HuH-7.5 (cell line): ENCODE data around the gene SLC9A8.
"Not testable (repeated sequence)": the region's sequence is repeated elsewhere in the genome, so short reads cannot be mapped to it uniquely, and the experiment has no call there.

Source experiments
- DNase-seq: peaks from one replicate; pipeline ENCODE4 v3.0.0; 2011; ENCODE audit warnings: low spot score

Gene SLC9A8

DNA sequence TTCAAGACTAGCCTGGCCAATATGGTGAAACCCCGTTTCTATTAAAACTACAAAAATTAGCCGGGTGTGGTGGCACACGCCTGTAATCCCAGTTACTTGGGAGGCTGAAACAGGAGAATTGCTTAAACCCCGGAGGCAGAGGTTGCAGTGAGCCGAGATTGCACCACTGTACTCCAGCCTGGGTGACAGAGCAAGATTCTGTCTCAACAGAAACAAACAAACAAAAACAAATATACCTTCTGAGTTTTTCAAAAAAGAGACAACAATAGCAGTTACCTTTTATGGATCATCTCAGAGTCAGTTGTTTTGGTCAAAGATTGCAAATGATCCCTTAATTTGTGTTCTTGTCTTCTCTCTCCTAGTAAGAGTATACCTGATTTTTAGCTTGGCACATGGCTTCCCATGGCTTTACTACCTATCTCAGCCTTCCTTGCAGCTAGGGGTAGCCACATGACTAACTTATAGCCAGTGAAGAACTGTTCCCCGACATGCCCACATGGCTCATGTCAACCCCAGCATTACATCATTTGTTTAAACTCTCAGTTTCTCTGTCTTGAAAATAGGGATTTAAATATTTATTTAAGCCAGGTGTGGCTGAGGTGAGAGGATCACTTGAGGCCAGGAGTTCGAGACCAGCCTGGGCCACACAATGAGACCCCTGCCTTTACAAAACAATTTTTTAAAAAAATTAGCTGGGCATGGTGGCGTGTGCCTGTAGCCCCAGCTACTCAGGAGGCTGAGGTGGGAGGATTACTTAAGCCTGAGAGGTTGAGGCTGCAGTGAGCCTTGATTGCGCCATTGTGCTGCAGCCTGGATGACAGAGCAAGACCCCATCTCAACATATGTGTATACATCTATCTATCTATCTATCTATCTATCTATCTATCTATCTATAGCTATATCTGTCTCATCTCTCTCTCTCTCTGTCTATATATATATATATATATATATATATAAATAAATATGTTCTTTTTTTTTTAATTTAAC, 25.0 kb upstream of the SLC9A8 start:
- DNase-seq = no peak

DNA sequence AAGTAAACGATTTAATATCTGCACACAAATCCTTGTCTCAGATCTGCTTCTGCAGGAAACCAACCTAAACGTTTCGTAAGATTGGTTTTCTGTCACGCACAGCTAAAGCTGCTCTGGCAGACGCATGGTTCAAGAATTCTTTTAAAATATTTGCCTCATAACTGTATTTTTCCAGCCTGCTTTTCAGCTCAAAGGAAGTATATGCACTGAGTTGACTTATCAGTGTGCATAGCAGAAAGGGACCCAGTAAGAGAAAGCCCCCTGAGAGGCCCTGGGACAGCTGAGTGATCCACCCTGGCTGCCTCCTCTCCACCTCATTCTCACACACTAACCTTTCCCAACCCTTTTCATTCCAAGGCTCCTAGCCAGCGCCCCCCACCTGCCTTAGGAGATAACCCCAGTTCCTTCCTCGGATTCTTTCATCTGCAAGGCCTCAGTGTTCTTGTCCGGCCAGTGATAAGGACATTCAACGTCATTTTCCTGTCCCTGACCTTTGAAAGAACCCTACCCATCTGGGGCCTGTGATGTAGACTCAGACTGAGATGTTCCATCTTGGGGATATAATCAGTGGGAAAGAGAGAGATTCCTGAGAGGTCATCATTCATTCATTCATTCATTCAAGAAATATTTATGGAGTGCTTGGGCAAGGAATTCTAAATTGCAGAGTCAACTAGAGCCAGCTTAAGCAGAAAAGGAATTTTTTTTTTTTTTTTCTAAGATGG, 22.4 kb upstream of the SLC9A8 start:
- no peak for DNase-seq

DNA sequence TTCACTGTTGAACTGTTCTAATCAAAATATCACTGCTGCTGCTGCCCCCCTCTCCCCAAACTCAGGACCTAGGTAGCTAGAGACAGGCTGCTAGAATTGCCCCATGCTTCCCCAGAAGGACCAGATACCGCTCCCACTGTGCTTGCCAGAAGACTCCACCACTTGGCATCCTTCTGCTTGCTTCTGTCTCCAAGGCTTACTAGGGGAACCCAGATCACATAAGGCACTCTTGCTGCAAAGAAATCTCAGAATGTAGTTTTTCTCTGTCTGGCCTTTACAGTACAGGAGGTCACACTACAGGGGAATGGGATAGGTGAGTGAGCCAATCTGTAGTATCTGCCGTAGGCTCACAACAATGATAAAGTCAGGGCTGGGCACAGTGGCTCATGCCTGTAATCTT, 21.5 kb upstream of the SLC9A8 start:
- no peak for DNase-seq

DNA sequence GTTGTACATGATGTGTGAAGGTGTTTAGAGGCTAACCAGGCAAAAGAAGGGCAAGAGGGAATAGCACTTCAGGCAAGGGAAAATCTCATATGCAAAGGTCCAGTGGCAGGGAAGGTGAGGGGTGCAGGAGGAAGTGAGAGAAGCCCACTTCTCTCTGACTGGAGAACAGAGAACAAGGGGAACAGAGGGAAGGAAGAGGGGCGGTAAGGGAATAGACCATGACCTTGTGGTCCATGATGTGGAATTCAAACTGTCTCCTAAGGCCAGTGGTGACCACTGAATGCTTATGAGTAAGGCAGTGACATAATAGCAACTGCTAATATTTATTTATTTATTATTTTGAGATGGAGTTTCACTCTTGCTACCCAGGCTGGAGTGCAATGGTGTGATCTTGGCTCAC, 20.6 kb upstream of the SLC9A8 start:
- DNase-seq = no peak

DNA sequence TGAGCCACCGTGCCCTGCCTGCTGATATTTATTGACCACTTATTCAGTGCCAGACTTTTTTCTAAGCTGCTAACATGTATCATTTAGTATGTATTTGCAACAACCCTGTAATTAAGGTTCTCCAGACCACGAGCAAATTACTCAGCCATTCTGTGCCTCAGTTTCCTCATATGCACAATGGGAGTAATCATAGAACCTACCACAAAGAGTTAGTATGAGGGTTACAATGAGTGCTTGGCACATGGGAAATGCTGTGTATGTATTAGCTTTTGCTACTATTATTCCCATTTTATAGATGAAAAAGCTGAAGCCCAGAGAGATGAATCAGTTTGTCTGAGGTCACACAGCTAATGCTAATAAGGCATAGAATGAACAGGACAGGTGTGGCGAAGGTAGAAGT, 20.0 kb upstream of the SLC9A8 start:
- no peak for DNase-seq

DNA sequence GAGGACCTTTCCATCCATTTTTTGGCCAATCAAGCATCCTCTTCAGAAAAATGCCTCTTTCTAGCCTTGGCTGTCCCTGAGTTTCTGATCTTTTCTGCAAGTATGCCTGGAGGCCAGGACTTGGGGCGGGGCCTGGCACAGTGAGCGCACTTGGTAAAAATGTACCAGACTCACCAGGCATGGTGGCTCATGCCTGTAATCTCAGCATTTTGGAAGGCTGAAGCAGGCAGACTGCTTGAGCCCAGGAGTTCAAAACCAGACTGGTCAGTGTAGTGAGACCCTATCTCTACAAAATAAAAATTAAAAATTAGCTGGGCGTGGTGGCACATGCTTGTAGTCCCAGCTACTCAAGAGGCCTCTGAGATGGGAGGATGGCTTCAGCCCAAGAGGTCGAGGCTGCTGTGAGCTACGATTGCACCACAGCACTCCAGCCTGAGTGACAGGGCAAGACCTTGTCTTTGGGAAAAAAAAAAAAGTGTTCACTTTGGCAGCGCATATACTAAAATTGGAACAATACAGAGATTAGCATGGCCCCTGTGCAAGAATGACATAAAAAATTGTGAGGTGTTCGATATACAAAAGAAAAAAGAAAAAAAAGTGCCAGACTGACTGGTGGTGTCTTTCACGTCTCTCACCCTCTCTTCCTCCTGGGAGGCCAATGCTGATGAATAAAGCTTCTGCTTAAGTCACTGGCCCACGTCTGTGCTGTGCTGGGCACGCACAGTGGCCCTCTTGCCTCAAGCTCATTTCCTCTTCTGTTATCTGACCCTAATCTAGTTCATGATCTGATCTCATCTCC, 18.1 kb upstream of the SLC9A8 start:
- no peak for DNase-seq

DNA sequence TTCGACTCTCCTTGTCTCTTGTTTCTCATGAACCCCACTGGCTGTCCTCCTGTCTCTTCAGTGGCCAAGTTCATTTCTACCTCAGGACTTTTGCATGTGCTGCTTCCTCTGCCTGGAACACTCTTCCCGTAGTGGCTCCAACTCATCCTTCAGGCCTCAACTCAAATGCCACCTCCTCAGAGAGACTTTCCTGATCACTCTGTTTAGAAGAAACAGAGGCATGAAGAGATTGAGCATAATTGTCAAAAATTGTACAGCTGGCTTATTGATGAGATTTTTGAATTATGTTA, 17.5 kb upstream of the SLC9A8 start:
- no peak for DNase-seq

- DNase-seq = no peak
These were observed 15.9 kb upstream of the SLC9A8 start for GRCh38 chr20:49796600-49797343.

- no peak for DNase-seq
These were observed 15.3 kb upstream of the SLC9A8 start for GRCh38 chr20:49797344-49797615.

DNA sequence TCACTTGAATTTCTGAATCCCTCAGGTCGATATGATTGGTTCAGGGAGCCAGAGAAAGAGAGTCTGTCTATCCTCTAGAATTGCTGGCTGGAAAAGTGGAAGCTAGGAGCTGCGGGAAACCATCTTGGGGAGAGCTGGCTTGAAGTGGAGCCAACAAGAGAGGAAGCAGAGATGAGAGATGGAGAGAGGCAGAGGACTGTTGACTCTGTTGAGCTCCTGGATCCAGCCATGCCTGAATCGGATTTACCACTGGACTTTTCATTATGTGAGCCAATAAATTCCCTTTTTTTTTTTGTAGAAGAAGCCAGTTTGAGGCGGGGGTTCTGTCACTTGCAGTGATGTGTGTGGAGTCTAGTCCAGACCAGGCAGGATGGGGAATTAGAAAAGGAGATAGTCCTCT, 13.9 kb upstream of the SLC9A8 start:
- no peak for DNase-seq

DNA sequence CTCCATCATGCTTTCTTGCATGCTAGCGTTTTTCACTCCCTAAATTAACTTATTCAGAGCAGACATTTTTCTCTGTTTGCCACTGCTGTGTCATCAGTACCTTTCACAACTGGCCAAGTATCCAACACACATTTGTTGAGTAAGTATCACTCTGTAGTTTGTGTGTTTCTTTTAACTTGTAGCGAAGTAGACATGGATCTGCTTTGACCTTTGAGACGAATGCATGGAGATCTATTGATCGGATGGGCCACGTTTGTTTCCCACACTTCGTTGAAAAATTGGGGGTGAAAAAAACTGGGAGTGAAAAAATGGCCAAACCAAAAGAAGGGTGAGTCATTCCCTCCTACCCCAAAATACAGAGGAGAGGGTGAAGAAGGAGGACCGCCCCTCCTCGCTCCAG, 12.9 kb upstream of the SLC9A8 start:
- DNase-seq = no peak

- no peak for DNase-seq
These were observed 9.2 kb upstream of the SLC9A8 start for GRCh38 chr20:49803418-49803817.

- no peak for DNase-seq
These were observed 8.3 kb upstream of the SLC9A8 start for GRCh38 chr20:49804364-49804763.

DNA sequence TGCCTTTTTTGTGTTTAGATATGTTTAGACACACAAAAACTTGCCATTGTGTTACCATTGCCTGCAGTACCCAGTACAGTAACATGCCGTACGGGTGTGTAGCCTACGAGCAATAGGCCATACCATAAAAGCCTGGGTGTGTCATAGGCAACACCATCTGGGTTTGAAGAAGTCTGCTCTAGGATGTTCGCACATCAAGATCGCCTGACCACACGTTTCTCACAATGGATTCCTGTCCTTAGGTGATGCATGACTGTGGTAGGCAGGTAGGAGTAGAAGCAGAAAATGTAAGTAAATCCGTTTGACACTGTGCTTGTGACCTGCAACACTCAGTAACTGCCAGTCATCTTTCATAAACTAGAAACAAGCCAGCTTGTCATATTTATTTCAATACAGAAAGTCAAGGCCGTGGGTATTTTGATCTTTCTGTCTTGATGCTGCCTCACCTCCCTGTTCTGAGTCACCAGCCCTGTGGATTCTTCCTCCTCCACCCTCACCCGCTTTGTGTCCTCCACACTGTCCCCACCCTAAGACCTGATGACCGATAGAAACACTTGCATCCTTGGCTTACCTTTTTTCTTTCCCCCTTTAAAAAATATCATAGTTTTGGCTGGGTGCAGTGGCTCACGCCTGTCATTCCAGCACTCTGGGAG, 7.3 kb upstream of the SLC9A8 start:
- DNase-seq = not testable (repeated sequence)

DNA sequence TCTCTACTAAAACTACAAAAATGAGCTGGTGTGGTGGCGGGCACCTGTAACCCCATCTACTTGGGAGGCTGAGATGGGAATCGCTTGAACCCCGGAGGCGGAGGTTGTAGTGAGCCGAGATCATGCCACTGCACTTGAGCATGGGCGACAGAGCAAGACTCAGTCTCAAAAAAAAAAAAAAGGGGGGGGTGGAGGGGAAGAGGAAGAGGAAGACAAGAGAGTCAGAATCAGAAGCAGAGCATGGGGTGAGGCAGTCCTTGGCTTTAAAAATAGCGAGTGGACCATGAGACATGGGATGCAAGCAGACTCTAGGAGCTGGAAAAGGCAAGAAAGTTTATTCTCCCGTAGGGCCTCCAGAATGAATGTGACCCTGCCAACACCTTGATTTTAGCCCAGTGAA, 3.9 kb upstream of the SLC9A8 start:
- no peak for DNase-seq

- DNase-seq = no peak
These were observed 2.7 kb upstream of the SLC9A8 start for GRCh38 chr20:49809803-49810359.

DNA sequence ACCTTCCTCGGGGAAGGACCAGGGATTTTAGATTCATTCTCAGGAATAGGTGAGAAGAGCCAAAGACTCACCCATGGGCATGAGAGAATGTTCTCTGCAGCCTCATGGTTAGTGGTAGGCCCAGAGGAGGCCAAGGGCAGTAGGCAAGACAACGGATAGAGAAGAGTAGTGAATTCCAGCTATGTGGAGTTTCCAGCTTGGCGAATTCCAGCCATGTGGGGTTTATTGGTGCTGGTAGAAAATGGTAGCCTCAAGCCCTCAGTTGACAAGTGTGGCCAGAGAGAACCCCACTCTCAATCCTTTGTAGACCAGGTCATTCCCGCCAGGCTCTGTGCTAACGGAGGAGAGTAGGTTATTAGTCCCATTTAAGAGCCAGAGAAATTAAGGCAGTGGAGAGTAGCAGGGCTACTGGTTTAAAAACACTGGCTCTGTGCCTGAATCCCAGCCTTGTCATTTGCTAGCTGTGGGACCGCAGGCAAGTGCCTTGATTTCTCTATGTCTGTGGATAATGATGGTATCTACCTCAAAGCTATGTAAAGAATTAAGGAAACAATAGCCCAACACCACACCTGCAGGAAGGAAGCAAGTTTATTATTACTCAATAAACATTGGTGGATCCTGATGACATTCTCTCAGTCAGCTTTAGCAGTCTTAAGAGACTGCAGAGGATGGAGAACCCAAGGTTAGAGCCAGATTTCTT, 2.0 kb upstream of the SLC9A8 start:
- DNase-seq = no peak

DNA sequence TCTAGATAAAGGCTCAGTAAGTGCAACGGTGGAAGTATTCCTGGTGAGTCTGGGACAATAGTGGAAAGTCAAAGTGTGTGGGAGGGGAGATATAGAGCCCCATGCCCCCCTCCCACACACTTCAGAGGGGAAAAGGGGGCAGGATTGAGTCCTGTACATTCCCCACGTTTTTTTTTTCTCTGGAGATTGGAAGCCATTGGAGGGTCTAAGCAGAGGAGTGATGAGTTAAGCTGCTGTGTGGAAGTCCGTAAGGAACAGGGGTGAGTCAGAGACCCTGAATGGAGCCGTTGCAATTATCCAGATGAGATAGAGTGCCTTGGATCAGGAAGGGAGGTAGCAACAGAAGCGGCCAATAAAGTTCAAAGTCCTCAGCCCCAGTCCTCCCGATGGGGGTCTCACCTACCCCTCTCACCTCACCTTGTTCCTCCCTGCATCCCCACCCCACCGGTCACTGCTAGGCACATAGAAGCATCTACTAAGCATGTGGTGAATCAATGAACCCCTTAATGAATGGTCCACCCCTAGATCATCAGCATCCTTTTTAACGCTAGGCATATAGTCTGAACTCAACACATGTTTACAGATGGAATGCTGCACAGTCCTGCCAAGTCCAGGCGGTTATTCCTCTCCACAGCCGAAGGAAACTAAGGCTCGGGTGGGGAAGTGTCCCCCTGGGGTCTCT, 662 bp upstream of the SLC9A8 start:
- DNase-seq = no peak

DNA sequence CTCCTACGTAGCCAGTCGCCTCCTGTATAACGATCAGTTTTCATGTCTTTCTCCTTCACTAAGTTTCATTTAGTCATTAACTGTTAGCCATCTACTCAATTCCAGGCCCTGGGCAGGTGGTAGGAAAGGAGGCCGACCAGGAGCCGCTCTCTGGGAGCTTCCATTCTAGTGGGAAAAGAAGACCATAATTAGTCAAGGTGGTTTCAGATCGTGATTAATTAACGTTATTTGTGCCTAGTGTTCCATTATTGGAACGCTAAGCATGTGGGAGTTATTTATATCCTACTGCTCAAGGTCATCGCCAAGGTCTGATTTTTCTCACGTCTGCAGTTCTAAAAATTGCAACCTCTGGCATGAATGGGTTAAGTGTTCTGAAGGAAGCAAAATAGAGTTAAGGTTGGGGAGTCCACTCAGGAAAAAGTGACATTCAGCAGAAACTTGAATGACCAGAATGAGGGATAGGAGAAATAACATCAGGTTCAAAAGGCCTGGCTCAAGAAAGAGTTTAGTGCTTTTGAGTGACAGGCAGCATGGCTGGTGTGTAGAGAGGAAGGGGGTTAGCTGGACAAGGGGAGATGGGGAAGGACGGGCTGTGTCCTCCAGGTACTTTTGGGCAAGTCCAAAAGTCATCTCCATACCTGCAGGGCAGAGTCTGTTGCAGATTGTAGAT, 812 bp downstream of the SLC9A8 start:
- no peak for DNase-seq
